GM21723 (cell line): ENCODE measurements around the gene ATL2.

Source experiments
- ATAC-seq: cut with Tn5 transposase; IDR thresholded peaks from one replicate; pipeline ENCODE4 v1.9.1; 2021; ENCODE audit warnings: mild to moderate bottlenecking, moderate library complexity; ENCODE audit not compliant: unreplicated experiment

The ATL2 gene

DNA sequence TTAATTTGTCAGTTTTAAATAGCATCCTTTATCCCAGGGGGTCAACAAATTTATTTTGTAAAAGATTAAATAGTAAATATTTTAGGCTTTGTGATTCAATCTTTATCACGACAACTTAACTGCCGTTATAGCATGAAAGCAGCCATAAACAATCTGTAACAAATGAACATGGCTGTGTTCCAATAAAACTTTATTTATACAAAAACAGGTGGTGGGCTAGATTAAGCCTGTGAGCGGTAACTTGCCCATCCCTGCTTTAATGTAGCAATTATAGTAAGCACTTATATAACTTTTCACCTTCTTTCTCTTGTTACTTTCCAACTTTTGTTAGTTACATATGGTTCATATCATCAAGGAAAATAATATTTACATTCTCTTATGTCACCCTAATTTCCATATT is 121.9 kb downstream of the ATL2 start:
- no peak for ATAC-seq

DNA sequence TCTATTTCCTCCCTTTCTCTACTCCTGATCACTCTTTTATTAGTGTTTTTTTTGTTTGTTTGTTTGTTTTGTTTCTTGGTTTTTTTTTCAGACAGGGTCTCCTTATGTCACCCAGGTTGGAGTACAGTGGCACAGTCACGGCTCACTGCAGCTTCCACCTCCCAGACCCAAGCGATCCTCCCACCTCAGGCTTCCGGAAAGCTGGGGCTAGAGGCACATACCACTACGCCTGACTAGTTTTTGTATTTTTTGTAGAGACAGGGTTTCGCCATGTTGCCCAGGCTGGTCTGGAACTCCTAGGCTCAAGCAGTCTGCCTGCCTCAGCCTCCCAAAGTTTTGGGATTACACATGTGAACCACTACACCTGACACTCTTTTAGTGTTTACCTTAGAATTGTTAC is 122.3 kb downstream of the ATL2 start:
- no peak for ATAC-seq

DNA sequence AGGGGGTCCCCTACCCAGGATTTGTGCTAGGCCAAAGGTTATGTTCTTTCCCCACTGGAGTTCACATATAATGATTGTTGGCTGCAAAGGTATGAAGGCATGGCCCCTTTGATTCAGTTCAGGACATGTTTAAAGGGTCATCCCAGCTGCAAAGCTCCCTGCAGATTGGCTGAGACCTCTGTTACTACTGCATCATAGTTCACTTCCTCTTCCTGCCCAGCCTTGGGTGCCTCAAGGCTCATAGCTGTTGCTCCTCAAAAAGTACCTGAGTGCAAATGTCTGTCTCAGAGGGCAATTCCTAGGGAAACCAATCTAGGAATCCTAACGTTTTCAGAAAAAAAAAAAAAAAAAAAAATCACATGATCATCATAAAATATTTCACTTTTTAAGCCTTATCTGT is 125.1 kb downstream of the ATL2 start:
- no peak for ATAC-seq

DNA sequence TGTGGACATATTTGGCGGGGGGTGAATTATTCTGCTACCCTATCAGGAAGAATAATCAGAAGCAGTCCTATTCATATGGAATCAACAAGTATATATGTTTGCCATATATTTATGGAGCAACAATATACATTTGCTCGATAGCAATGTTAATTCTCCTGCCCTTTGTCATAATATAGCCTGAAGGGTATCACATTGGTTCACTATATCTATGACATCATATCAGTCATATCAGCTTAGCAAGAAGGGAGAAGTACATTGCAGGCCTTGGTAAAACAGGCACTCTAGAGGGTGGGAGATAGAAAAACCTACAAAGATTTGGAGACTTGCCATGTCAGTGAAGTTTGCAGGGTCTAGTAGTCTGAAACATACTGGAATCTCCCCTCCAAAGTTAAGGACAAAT is 128.4 kb downstream of the ATL2 start:
- ATAC-seq: no peak

DNA sequence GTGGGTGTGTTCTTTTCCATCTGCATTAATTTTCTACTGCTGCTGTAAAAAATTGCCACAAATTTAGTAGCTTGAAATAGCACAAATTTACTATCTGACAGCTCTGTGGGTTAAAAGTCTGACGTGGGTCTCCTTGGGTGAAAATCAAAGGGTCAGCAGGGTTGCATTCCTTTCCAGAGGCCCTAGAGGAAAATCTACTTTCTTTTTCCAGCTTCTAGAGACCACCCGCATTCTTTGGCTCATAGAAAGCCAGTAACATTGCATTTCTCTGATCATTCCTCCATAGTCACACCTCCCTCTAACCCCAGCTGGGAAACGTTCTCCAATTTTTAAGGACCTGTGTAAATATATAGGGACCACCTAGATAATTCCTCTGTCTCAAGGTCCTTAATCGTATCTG is 128.8 kb downstream of the ATL2 start:
- ATAC-seq: no peak

DNA sequence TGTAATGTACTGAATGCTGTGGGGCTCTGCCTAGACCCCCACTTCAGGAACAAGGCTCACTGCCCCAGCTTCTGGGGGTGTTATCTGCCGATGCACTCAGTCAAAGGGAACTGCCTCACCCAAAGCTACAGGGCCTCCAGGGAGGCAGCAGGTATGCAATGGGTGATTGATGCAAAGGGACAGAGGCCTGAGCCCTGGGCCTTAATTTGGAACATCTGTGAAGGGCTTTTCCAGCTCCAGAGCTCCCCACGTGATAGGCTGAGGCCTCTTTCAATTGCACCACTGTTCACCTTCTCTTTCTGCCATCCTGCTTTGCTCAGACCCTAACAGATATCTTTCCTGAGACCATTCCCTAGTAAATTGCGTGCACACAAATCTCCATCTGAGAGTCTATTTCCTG is 131.0 kb downstream of the ATL2 start:
- no peak for ATAC-seq

DNA sequence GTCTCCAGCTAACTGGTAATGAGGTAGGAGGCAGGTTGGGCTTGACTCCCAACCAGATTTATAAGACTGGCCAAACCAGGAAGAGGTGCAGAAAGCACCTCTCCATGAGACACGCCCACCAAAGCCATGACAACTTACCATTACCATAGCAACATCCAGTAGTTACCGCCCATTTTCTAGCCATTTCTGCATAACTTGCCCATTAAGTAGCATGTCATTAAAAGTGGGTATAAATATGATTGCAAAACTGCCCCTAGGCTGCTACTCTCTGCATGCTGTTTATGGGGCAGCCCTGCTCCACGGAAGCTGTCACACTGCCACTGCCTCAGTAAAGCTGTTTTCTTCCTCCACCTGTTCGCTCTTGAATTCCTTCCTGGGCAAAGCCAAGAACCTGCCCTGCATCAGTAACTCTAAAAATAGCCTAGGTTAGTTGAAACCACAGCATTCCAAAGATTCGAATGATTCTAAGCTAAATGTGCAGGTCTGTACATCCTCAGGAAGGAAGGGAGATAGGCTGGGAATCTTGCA is 131.9 kb downstream of the ATL2 start:
- no peak for ATAC-seq

DNA sequence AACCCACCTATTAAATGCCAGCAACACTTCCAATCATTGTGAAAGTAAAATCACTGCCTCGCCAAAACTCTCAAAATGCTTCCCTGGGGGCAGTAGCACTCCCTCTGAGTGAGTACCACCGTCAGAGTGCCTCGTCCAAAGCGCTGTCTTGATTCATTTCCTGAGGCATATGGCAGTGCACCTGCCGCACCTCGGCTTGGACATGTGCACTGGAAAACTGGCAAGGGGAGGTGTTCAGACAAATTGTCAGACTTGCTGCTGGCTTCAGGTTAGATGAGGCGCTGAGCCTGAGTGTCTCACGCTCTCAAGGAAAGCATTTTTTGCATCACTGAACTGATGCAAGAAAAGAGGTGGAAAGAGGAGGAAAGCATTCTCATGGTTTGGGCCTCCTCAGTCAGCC is 132.8 kb downstream of the ATL2 start:
- ATAC-seq: no peak
